B cell (primary cell): ENCODE results near the gene ADAMTS5. TPM values are rescaled to one million over a fixed set of nuclear protein-coding genes. Genes with fewer than 3 reads are reported as not detected.

ENCODE experiments used
- ATAC-seq: fragments of 200-7000 bp; cut with Tn5 transposase; one replicate; pipeline ENCODE4 v1.10.0; 2021; ENCODE audit warnings: low read depth, mild to moderate bottlenecking, moderate number of reproducible peaks, moderate library complexity
- CTCF ChIA-PET: fragments of 350-600 bp; sonication (Branson Sonifier 250); formaldehyde crosslinking; loops from one replicate; lab custom pipeline; 2021; ENCODE audit warnings: antibody characterized with exemption, inconsistent platforms; lab: Charles Lee
- POLR2A ChIA-PET: fragments of 350-600 bp; sonication (Branson Sonifier 250); formaldehyde crosslinking; loops from one replicate; lab custom pipeline; 2021; ENCODE audit warnings: antibody characterized with exemption; lab: Charles Lee
- DNase-seq: peaks from one replicate; pipeline ENCODE4 v3.0.0; 2013
- H2AFZ ChIP-seq: 2 replicates; pipeline ENCODE4 v1.6.1; 2012; ENCODE audit warnings: mild to moderate bottlenecking, low read depth, low read length; ENCODE audit not compliant: insufficient read depth, poor library complexity, severe bottlenecking
- H3K27ac ChIP-seq, 2 donors: 1 replicate in 1 of 2; 2 replicates in 1 of 2; pipeline ENCODE4 v1.5.1; 2012 to 2013; ENCODE audit warnings: low read length in 2 of 2, mild to moderate bottlenecking in 2 of 2, moderate library complexity in 1 of 2
- H3K27me3 ChIP-seq, 4 experiments: fragments of 200-600 bp in 1 of 4; sonication (generic) in 1 of 4; replicated peaks in 1 of 4; 1 replicate in 2 of 4; 2 replicates in 2 of 4; pipeline versions ENCODE4 v1.6.1 to v1.7.0; 2013 to 2016; ENCODE audit warnings: low read length in 3 of 4, mild to moderate bottlenecking in 2 of 4, mixed read lengths in 1 of 4, moderate library complexity in 1 of 4; ENCODE audit not compliant: insufficient read depth in 4 of 4, control insufficient read depth in 3 of 4; ENCODE audit errors: control extremely low read depth in 1 of 4
- H3K36me3 ChIP-seq, 2 experiments: replicated peaks in 1 of 2; 1 replicate in 1 of 2; 2 replicates in 1 of 2; pipeline versions ENCODE4 v1.6.1 to v1.7.1; 2013; ENCODE audit warnings: low read length in 1 of 2; ENCODE audit not compliant: insufficient read depth in 2 of 2, control insufficient read depth in 1 of 2; ENCODE audit errors: control extremely low read depth in 1 of 2, extremely low read depth in 1 of 2
- H3K4me1 ChIP-seq, 2 donors: fragments of 200-600 bp in 1 of 2; sonication (generic) in 1 of 2; 1 replicate in 1 of 2; 2 replicates in 1 of 2; pipeline versions ENCODE4 v1.5.1 to v1.6.1; 2013 to 2017; ENCODE audit warnings: low read length in 2 of 2; ENCODE audit not compliant: control insufficient read depth in 2 of 2, insufficient read depth in 2 of 2
- H3K4me2 ChIP-seq: replicated peaks from 2 replicates; pipeline ENCODE3; 2012; ENCODE audit warnings: mild to moderate bottlenecking, low read depth, low read length; ENCODE audit not compliant: poor library complexity, severe bottlenecking
- H3K4me3 ChIP-seq, 5 experiments: fragments of 200-600 bp in 1 of 5; sonication (generic) in 1 of 5; 1 replicate in 3 of 5; 2 replicates in 2 of 5; pipeline versions ENCODE4 v1.5.1 to v1.7.0; 2011 to 2016; ENCODE audit warnings: low read length in 4 of 5, mild to moderate bottlenecking in 4 of 5, low read depth in 2 of 5, control low read depth in 1 of 5, moderate library complexity in 1 of 5; ENCODE audit not compliant: insufficient read depth in 1 of 5; ENCODE audit errors: control extremely low read depth in 1 of 5, extremely low read depth in 1 of 5
- H3K79me2 ChIP-seq: fragments of 200-600 bp; sonication (generic); one replicate; pipeline ENCODE4 v1.6.0; 2016; ENCODE audit warnings: low read length; ENCODE audit not compliant: control insufficient read depth, insufficient read depth
- H3K9ac ChIP-seq: fragments of 200-600 bp; sonication (generic); 2 replicates; pipeline ENCODE4 v1.6.1; 2017; ENCODE audit warnings: mild to moderate bottlenecking, low read length, moderate library complexity
- H3K9me3 ChIP-seq, 3 donors: one replicate each; pipeline versions ENCODE4 v1.6.1 to v1.7.1; 2013; ENCODE audit warnings: low read length in 2 of 3; ENCODE audit not compliant: control insufficient read depth in 2 of 3, insufficient read depth in 1 of 3; ENCODE audit errors: control extremely low read depth in 1 of 3
- H4K20me1 ChIP-seq: 2 replicates; pipeline ENCODE4 v1.6.0; 2012; ENCODE audit warnings: mild to moderate bottlenecking, low read length; ENCODE audit not compliant: insufficient read depth, control insufficient read depth, poor library complexity, severe bottlenecking
- H3K27ac Mint-ChIP-seq: one replicate; pipeline ENCODE4 v1.8.0; 2021; ENCODE audit warnings: mixed read lengths
- H3K27me3 Mint-ChIP-seq: one replicate; pipeline ENCODE4 v1.8.0; 2021; ENCODE audit warnings: mixed read lengths
- H3K4me1 Mint-ChIP-seq: one replicate; pipeline ENCODE4 v1.8.0; 2021; ENCODE audit warnings: mixed read lengths
- H3K4me3 Mint-ChIP-seq: one replicate; pipeline ENCODE4 v1.8.0; 2021; ENCODE audit warnings: mixed read lengths
- H3K9me3 Mint-ChIP-seq: one replicate; pipeline ENCODE4 v1.8.0; 2022; ENCODE audit warnings: mixed read lengths; ENCODE audit not compliant: insufficient read depth
- CTCF ChIP-seq: fragments of 200-600 bp; IDR thresholded peaks from one replicate; pipeline ENCODE4 v1.8.0; 2022; ENCODE audit warnings: antibody characterized with exemption, mild to moderate bottlenecking
- EZH2 ChIP-seq: IDR thresholded peaks from 2 replicates; pipeline ENCODE4 v1.6.1; 2012; ENCODE audit warnings: borderline replicate concordance, low read depth, mild to moderate bottlenecking, moderate library complexity, low read length; ENCODE audit not compliant: insufficient read depth, poor library complexity, severe bottlenecking
- WGBS: methylation state at CpG from one replicate; pipeline ENCODE4 v1.1.5; 2013; ENCODE audit warnings: missing lambda C conversion rate; ENCODE audit not compliant: insufficient coverage; 5-methylcytosine and 5-hydroxymethylcytosine counted together
- intact Hi-C: fragments of 100-400 bp; cut with micrococcal nuclease; formaldehyde crosslinking; loops from one replicate; pipeline ENCODE4 v1.10.0; 2022
- polyA plus RNA-seq: library from polyadenylated mRNA; depleted of rRNA; stranded (reverse); fragments of >200 nt; gene quantifications from 2 replicates; pipeline ENCODE4 v1.2.3, GENCODE V29; 2012
- total RNA-seq, 2 donors: library from RNA; stranded (reverse); fragments of 120-200 nt in 1 of 2; gene quantifications; 1 replicate in 1 of 2; 2 replicates in 1 of 2; pipeline versions ENCODE4 v1.2.3 to v1.2.4, GENCODE V29; 2013 to 2022

The ADAMTS5 gene
- total and polyA plus RNA-seq, 2 donors (not counting 1 experiment from before 2014, with no cell fraction given) = 0.01 TPM; not detected in 1

- ATAC-seq (no peak), DNase-seq (no peak)
- WGBS = 94% methylated on average over 11 of the region's 11 CpGs
- H3K79me2 ChIP-seq = no peaks in the 10 kb centered on the region
- Mint-ChIP-seq H3K9me3 (peaks cover 4% of the 10 kb centered on the region), H3K27ac (no peak overlapping the region), H3K4me1 (no peaks in the 10 kb centered on the region), H3K4me3 (no peak overlapping the region), H3K27me3 (no peaks in the 10 kb centered on the region)
- intact Hi-C loops = no loop called here
- no peaks in the 10 kb centered on the region for H3K36me3 ChIP-seq
- H3K27ac ChIP-seq = no peak overlapping the region
- no peak overlapping the region for H3K9ac ChIP-seq
- TF ChIP-seq EZH2 (no peak), CTCF (no peak)
- ChIA-PET POLR2A (no interaction called here), CTCF (no interaction called here)
- H2AFZ ChIP-seq = no peak overlapping the region
- no peaks in the 10 kb centered on the region for H4K20me1 ChIP-seq
- no peak overlapping the region for H3K4me3 ChIP-seq
- H3K4me2 ChIP-seq = no peak overlapping the region
- no peaks in the 10 kb centered on the region for H3K9me3 ChIP-seq
- H3K4me1 ChIP-seq = no peaks in the 10 kb centered on the region
- H3K27me3 ChIP-seq = no peaks in the 10 kb centered on the region
These were observed 32.5 kb downstream of the ADAMTS5 start for GRCh38 chr21:26934383-26934782.

- no peak overlapping the region for H3K27ac Mint-ChIP-seq
- Histone ChIP-seq H3K4me1 (no peaks in the 10 kb centered on the region), H3K9me3 (no peaks in the 10 kb centered on the region), H3K27me3 (no peaks in the 10 kb centered on the region), H3K4me2 (no peak overlapping the region), H3K79me2 (no peaks in the 10 kb centered on the region), H3K27ac (no peak overlapping the region), H3K4me3 (no peak overlapping the region), H2AFZ (no peak overlapping the region), H3K9ac (no peak overlapping the region), H3K36me3 (no peaks in the 10 kb centered on the region), H4K20me1 (no peaks in the 10 kb centered on the region)
- no peaks in the 10 kb centered on the region for H3K4me1 Mint-ChIP-seq
- intact Hi-C loops = no loop called here
- H3K9me3 Mint-ChIP-seq = no peaks in the 10 kb centered on the region
- CTCF ChIA-PET = no interaction called here
- WGBS = 93% methylated on average over 3 of the region's 4 CpGs
- POLR2A ChIA-PET = no interaction called here
- no peaks in the 10 kb centered on the region for H3K27me3 Mint-ChIP-seq
- DNase-seq (no peak), ATAC-seq (no peak)
- no peak for TF ChIP-seq EZH2
- TF ChIP-seq CTCF = no peak
- H3K4me3 Mint-ChIP-seq = no peak overlapping the region
These were observed 33.4 kb downstream of the ADAMTS5 start for GRCh38 chr21:26933448-26933847.
